K562 (cell line): Measurements from ENCODE around the gene PCBD2. TPM values are rescaled to one million over a fixed set of nuclear protein-coding genes. Genes with fewer than 3 reads are reported as not detected.

Source experiments
- ARNT ChIP-seq, 2 experiments: fragments of 450-650 bp; IDR thresholded peaks; 2 replicates each; pipeline ENCODE4 v1.6.1; 2016; ENCODE audit warnings: mild to moderate bottlenecking in 1 of 2
- ASH1L ChIP-seq: fragments of 450-650 bp; IDR thresholded peaks from 2 replicates; pipeline ENCODE4 v1.6.1; 2018; ENCODE audit warnings: borderline replicate concordance, mild to moderate bottlenecking, low read depth; ENCODE audit not compliant: partially characterized antibody
- ELF2 ChIP-seq: fragments of 250-450 bp; sonication (Bioruptor Pico); IDR thresholded peaks from 2 replicates; pipeline ENCODE4 v1.5.0; 2021; ENCODE audit warnings: mild to moderate bottlenecking
- HDAC1 ChIP-seq, 2 experiments: fragments of 450-650 bp; IDR thresholded peaks; 2 replicates each; pipeline ENCODE4 v1.6.1; 2016 to 2017; ENCODE audit warnings: inconsistent platforms in 1 of 2, mild to moderate bottlenecking in 1 of 2, moderate library complexity in 1 of 2
- HOMEZ ChIP-seq: fragments of 250-450 bp; sonication (Bioruptor Pico); IDR thresholded peaks from 2 replicates; pipeline ENCODE4 v1.4.0; 2020; ENCODE audit warnings: mild to moderate bottlenecking, moderate library complexity
- KAT8 ChIP-seq: fragments of 450-650 bp; IDR thresholded peaks from 2 replicates; pipeline ENCODE4 v1.6.1; 2016; ENCODE audit warnings: low read depth, mild to moderate bottlenecking
- NEUROD1 ChIP-seq: fragments of 150-350 bp; IDR thresholded peaks from 2 replicates; pipeline ENCODE4 v1.6.1; 2014; ENCODE audit warnings: borderline replicate concordance, low read length, low read depth; ENCODE audit not compliant: partially characterized antibody
- NFATC3 ChIP-seq: fragments of 450-650 bp; IDR thresholded peaks from 2 replicates; pipeline ENCODE4 v1.6.1; 2017; ENCODE audit warnings: mild to moderate bottlenecking
- SMAD1 ChIP-seq: fragments of 150-350 bp; IDR thresholded peaks from 2 replicates; pipeline ENCODE4 v1.6.1; 2014; ENCODE audit warnings: low read length, low read depth; ENCODE audit not compliant: partially characterized antibody
- TBP ChIP-seq: optimal IDR thresholded peaks from 2 replicates; pipeline ENCODE3; 2011; ENCODE audit warnings: low read depth, low read length, improper control_type of control experiment
- ZBTB2 ChIP-seq: fragments of 450-650 bp; IDR thresholded peaks from 2 replicates; pipeline ENCODE4 v1.6.1; 2016; ENCODE audit warnings: antibody characterized with exemption
- ZEB2 ChIP-seq: fragments of 450-650 bp; IDR thresholded peaks from 2 replicates; pipeline ENCODE4 v1.6.1; 2016
- ZNF121 ChIP-seq: sonication (generic); formaldehyde crosslinking; conservative IDR thresholded peaks from 2 replicates; pipeline ENCODE4 v1.8.0; 2022; ENCODE audit warnings: missing genetic modification reagents
- ZNF316 ChIP-seq: fragments of 450-650 bp; IDR thresholded peaks from 2 replicates; pipeline ENCODE4 v1.6.1; 2016
- ZNF407 ChIP-seq: fragments of 450-650 bp; IDR thresholded peaks from 2 replicates; pipeline ENCODE4 v1.6.1; 2016; ENCODE audit warnings: low read depth
- ZNF586 ChIP-seq: fragments of 450-650 bp; formaldehyde crosslinking; conservative IDR thresholded peaks from 2 replicates; pipeline ENCODE4 v1.4.0; 2020; ENCODE audit warnings: mild to moderate bottlenecking, moderate library complexity
- ZNF668 ChIP-seq: fragments of 250-450 bp; sonication (Bioruptor Pico); IDR thresholded peaks from 2 replicates; pipeline ENCODE4 v1.8.0; 2022; ENCODE audit warnings: mild to moderate bottlenecking, inconsistent platforms
- polyA plus RNA-seq, 8 experiments: library from polyadenylated mRNA; depleted of rRNA in 4 of 8; stranded (reverse) in 5 of 8; unstranded in 3 of 8; fragments of >200 nt; fragmentation: Nextera tagmentation in 2 of 8; fragmentation: Illumina TruSeq in 1 of 8; extraction: Ambion mirVana in 2 of 8; extraction: Trizol in 1 of 8; gene quantifications; 2 replicates each; pipeline versions ENCODE4 v1.2.1 to v1.2.3, GENCODE V29; 2011 to 2014; ENCODE audit warnings: inconsistent platforms in 1 of 8, missing spikeins in 1 of 8
- total RNA-seq, 7 experiments: library from RNA; depleted of rRNA in 6 of 7; stranded (reverse); fragments of >200 nt in 6 of 7; fragmentation: Illumina TruSeq in 2 of 7; extraction: Trizol in 2 of 7; gene quantifications; 2 replicates each; pipeline versions ENCODE4 v1.2.1 to v1.2.3, GENCODE V29; 2011 to 2021; ENCODE audit warnings: low replicate concordance in 1 of 7

Gene PCBD2
- total and polyA plus RNA-seq, 9 of the 15 experiments (the other 6 are each of a cell fraction or from before 2014, with no cell fraction given) = 5.2 to 13.8 (median 7.8) TPM

GRCh38 chr5:134873987-134874830 is 30.7 kb upstream of the PCBD2 start, which contains the start of gene TXNDC15 (continued):
- 0 out of 2 replicates have a peak, but pooled peaks have one; percentile 55 for TF ChIP-seq ELF2 (CRISPR knock-in tag)
- TF ChIP-seq ZNF668 = no peak
- TF ChIP-seq ZNF316 = no peak
- no peak for TF ChIP-seq ZEB2
- TF ChIP-seq ZNF121 (CRISPR knock-in tag) = no peak
- no peak for TF ChIP-seq ASH1L
- TF ChIP-seq KAT8 = peak; percentile 21; the same call in 1 of the 2 replicates
- no peak for TF ChIP-seq ZBTB2
- no peak for TF ChIP-seq ZNF586 (CRISPR knock-in tag)
- TF ChIP-seq NEUROD1 = no peak
- TF ChIP-seq HDAC1 (IDR thresholded peaks at IDR 0.05) = peak in 1 of 2 experiments; percentile 70; a peak in 2 of 4 replicates
- TF ChIP-seq HOMEZ (CRISPR knock-in tag) = no peak
- TF ChIP-seq ARNT (IDR thresholded peaks at IDR 0.05) = no peak
- TF ChIP-seq SMAD1 = no peak
- no peak for TF ChIP-seq ZNF407
- no peak for TF ChIP-seq NFATC3
- TF ChIP-seq TBP = peak; percentile 94
